GM21528 (cell line): Measurements from ENCODE around the gene LYRM4.

Experiments used
- ATAC-seq: cut with Tn5 transposase; IDR thresholded peaks from one replicate; pipeline ENCODE4 v1.9.1; 2021; ENCODE audit warnings: mild to moderate bottlenecking, moderate library complexity; ENCODE audit not compliant: unreplicated experiment, low FRiP score

Gene LYRM4

DNA sequence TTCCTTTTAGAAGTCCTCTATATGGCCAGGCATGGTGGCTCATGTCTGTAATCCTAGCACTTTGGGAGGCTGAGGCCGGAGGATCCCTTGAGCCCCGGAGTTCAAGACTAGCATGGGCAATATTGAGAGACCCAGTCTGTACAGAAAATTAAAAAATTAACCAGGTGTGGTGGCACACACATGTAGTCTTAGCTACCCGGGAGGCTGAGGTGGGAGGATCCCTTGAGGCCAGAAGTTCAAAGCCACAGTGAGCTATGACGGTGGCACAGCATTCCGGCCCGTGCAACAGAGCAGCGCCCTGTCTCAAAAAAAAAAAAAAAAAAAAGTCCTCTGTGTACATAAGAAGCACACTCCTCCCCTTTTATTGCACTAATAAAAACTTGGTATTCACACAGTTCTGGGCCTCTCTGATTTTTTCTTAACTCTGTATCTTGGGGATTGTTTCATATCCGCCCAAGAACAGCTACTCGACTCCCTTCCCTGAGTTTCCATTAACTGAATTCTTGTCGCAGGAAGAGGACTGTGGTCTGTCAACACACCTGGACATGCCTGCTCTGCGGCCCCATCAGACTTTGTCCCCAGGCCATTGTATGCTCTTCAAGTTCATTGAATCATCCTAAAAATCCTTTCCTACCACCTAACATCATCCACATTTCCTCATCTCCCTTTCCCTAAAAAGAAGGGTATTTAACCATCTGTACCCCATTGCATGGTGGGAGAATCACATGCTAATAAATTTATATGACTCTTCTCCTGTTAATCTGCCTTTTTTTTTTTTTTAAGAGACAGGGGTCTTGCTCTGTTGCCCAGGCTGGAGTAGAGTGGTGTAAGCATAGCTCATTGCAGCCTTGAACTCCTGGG is 201.5 kb downstream of the LYRM4 start:
- ATAC-seq: no peak
